ENCODE results near the gene POU5F2.

DNA sequence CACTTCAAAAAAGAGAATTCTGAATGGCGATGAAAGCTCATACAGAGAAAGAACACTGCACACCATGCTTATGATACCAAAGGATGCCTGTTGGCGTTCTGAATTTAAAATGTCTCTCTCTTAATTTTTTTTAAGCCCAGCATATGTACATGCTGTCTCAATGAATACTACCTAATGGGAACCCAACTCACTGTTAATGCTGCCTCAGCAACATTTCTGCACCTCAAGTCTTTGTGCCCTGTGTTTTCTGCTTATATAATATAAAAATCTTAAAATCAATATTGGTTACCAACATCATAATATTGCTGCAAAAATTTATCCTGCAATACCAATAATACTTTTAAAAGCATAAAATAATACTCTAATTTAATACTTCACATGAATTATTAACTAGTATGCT is 44.1 kb upstream of the POU5F2 start:
- TF ChIP-seq, protein P1, sequence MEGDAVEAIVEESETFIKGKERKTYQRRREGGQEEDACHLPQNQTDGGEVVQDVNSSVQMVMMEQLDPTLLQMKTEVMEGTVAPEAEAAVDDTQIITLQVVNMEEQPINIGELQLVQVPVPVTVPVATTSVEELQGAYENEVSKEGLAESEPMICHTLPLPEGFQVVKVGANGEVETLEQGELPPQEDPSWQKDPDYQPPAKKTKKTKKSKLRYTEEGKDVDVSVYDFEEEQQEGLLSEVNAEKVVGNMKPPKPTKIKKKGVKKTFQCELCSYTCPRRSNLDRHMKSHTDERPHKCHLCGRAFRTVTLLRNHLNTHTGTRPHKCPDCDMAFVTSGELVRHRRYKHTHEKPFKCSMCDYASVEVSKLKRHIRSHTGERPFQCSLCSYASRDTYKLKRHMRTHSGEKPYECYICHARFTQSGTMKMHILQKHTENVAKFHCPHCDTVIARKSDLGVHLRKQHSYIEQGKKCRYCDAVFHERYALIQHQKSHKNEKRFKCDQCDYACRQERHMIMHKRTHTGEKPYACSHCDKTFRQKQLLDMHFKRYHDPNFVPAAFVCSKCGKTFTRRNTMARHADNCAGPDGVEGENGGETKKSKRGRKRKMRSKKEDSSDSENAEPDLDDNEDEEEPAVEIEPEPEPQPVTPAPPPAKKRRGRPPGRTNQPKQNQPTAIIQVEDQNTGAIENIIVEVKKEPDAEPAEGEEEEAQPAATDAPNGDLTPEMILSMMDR (IDR thresholded peaks at IDR 0.05) = no peak
- no peak for TF ChIP-seq EZH2 (IDR thresholded peaks at IDR 0.05; ENCODE audit: borderline replicate concordance, insufficient read depth, low read depth, low read length, poor library complexity, severe bottlenecking)

All from B cell (primary cell).